GM12873 (cell line): Measurements from ENCODE around the gene HRH3.

Experiments
- CTCF ChIP-seq: IDR thresholded peaks from 2 replicates; pipeline ENCODE4 v1.5.1; 2012; ENCODE audit warnings: low read depth, mild to moderate bottlenecking, moderate library complexity, low read length, control low read depth; ENCODE audit not compliant: insufficient read depth; ENCODE audit errors: missing control alignments

HRH3 gene

GRCh38 chr20:62233684-62234083, 13.6 kb upstream of the HRH3 start:
- TF ChIP-seq CTCF, result no peak

- TF ChIP-seq CTCF, result no peak
Measured at GRCh38 chr20:62232770-62233645, 12.9 kb upstream of the HRH3 start.

GRCh38 chr20:62232194-62232593, 12.1 kb upstream of the HRH3 start:
- no peak for TF ChIP-seq CTCF

- TF ChIP-seq CTCF, result no peak
Measured at GRCh38 chr20:62231292-62231691, 11.2 kb upstream of the HRH3 start.

GRCh38 chr20:62230696-62231095, 10.6 kb upstream of the HRH3 start:
- TF ChIP-seq CTCF, result no peak

- no peak for TF ChIP-seq CTCF
Measured at GRCh38 chr20:62230276-62230675, 10.2 kb upstream of the HRH3 start.

GRCh38 chr20:62229667-62230066, 9.6 kb upstream of the HRH3 start:
- no peak for TF ChIP-seq CTCF
